Thoracic aorta (tissue), 2 donors: ENCODE data around the gene INPP5J. TPM values are rescaled to one million over a fixed set of nuclear protein-coding genes. Genes with fewer than 3 reads are reported as not detected.
A peak's percentile ranks its signal among the peaks of the same experiment; 100 is the strongest.

ENCODE experiments used
- ATAC-seq: fragments of 150-250 bp; one replicate; pipeline ENCODE4 v1.8.0; 2017; ENCODE audit warnings: low read depth; ENCODE audit not compliant: insufficient number of reproducible peaks, low FRiP score
- DNase-seq: peaks from one replicate; pipeline ENCODE4 v3.0.0-alpha.2; 2020; ENCODE audit warnings: low spot score
- H3K27ac ChIP-seq, 2 donors: fragments of 200-600 bp; sonication (generic); 1 replicate in 1 of 2; 2 replicates in 1 of 2; pipeline ENCODE4 v1.5.1; 2016; ENCODE audit warnings: mild to moderate bottlenecking in 2 of 2, moderate library complexity in 2 of 2
- H3K27me3 ChIP-seq: fragments of 200-600 bp; sonication (generic); replicated peaks from 2 replicates; pipeline ENCODE4 v1.6.0; 2016; ENCODE audit warnings: mild to moderate bottlenecking; ENCODE audit not compliant: insufficient read depth
- H3K36me3 ChIP-seq: fragments of 200-600 bp; sonication (generic); one replicate; pipeline ENCODE4 v1.5.1; 2016
- H3K4me1 ChIP-seq, 2 donors: fragments of 200-600 bp; sonication (generic); 1 replicate in 1 of 2; 2 replicates in 1 of 2; pipeline versions ENCODE4 v1.5.1 to v1.6.0; 2016; ENCODE audit warnings: low read depth in 2 of 2, mild to moderate bottlenecking in 1 of 2; ENCODE audit not compliant: control insufficient read depth in 1 of 2
- H3K4me3 ChIP-seq: fragments of 200-600 bp; sonication (generic); 2 replicates; pipeline ENCODE4 v1.5.1; 2016; ENCODE audit warnings: mild to moderate bottlenecking
- H3K9me3 ChIP-seq: fragments of 200-600 bp; sonication (generic); 2 replicates; pipeline ENCODE4 v1.5.1; 2016
- total RNA-seq, 2 donors: library from RNA; depleted of rRNA; stranded (reverse); fragments of >200 nt; gene quantifications; one replicate each; pipeline versions ENCODE4 v1.1.0 to v1.2.3, GENCODE V29; 2016
- TF ChIP-seq, protein P1 (sequence below): fragments of 200-600 bp; sonication (generic); IDR thresholded peaks from one replicate; pipeline ENCODE4 v1.5.1; 2019; ENCODE audit warnings: antibody characterized with exemption

The INPP5J gene
- total RNA-seq, 2 donors from 2014 or later = 2.3 to 4.1 TPM

- DNase-seq (no peak), ATAC-seq (no peak)
- Histone ChIP-seq H3K27me3 (no peaks in the 10 kb centered on the region), H3K27ac (peak overlapping the region; percentile 76 to 99), H3K4me3 (no peak overlapping the region), H3K4me1 (peaks cover 52 to 92% of the 10 kb centered on the region in 2 donors), H3K9me3 (no peaks in the 10 kb centered on the region), H3K36me3 (peaks cover 57% of the 10 kb centered on the region)
- TF ChIP-seq, protein P1, sequence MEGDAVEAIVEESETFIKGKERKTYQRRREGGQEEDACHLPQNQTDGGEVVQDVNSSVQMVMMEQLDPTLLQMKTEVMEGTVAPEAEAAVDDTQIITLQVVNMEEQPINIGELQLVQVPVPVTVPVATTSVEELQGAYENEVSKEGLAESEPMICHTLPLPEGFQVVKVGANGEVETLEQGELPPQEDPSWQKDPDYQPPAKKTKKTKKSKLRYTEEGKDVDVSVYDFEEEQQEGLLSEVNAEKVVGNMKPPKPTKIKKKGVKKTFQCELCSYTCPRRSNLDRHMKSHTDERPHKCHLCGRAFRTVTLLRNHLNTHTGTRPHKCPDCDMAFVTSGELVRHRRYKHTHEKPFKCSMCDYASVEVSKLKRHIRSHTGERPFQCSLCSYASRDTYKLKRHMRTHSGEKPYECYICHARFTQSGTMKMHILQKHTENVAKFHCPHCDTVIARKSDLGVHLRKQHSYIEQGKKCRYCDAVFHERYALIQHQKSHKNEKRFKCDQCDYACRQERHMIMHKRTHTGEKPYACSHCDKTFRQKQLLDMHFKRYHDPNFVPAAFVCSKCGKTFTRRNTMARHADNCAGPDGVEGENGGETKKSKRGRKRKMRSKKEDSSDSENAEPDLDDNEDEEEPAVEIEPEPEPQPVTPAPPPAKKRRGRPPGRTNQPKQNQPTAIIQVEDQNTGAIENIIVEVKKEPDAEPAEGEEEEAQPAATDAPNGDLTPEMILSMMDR = no peak
Measured at GRCh38 chr22:31099841-31100761, 22.7 kb upstream of the INPP5J start.

DNA sequence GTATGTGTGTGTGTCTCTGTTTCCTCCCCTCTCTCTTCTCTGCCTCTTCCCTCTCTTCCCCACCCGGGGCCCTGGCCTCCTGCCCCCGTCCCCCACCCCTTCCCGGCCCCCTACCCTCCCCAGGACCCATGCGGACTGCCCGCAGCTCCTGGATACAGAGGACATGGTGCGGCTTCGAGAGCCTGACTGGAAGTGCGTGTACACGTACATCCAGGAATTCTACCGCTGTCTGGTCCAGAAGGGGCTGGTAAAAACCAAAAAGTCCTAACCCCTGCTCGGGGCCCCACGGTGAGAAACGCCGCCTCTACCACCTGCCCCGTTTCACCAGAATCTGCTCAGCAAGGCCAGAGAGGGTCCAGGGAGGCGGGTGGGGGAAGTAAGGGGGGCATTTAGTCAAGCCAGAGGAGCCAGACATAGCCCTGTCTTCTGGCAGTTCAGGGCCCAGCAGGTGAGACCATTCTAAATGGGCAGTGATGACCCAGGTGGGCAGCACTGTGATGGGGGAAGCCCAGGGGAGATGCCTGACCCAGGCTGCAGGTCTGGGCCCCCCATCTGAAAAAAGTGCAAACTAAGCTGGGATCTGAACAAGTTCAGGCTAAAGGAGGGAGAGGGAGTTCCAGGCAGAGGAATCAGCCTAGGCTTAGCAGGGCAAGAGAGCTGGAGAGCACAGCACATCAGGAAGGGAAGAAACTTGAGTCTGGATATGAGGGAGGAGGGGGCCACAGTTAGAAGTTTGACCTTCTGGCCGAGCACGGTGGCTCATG lies 21.8 kb upstream of the INPP5J start:
- Histone ChIP-seq H3K27ac (peak overlapping the region; percentile 99), H3K4me1 (peaks cover 53 to 92% of the 10 kb centered on the region in 2 donors), H3K36me3 (peaks cover 48% of the 10 kb centered on the region), H3K4me3 (no peak overlapping the region), H3K27me3 (no peaks in the 10 kb centered on the region), H3K9me3 (no peaks in the 10 kb centered on the region)
- DNase-seq (no peak), ATAC-seq (no peak)
- TF ChIP-seq, protein P1 = no peak

DNA sequence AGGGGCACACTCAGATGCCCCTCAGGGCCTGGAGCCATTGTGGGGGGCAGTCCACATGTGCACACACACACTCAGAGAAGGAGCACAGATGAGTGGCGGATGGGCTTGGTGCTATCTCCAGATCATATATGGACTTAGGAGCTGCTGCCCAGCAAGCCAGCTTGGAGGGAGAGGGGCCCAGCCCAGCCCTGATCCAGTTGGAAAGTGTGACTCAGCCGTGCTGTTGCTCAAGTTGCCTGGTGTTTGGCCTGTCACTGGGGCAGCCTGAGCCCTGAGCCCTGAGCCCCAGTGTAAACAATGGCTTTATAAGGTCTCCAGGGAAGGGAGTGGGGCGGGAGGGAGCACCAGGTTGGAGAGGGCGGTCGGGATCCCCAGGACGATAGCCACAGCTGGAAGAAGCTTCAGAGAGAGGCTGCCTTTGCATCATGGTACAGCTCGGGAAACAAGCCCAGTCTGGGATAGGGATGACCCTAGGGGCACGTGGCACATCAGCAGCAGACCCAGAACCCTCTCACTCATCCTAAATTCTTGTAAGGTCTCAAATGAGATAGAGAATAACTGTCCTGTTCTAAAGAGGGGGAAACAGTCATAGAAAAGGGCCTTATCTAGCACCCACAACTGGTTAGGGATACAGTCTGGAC lies 20.2 kb upstream of the INPP5J start:
- peaks cover 34% of the 10 kb centered on the region for H3K36me3 ChIP-seq
- H3K27ac ChIP-seq = peak overlapping the region; percentile 99
- H3K4me3 ChIP-seq = no peak overlapping the region
- no peaks in the 10 kb centered on the region for H3K9me3 ChIP-seq
- TF ChIP-seq, protein P1 = no peak
- ATAC-seq (peak; percentile 52), DNase-seq (peak; percentile 78)
- H3K4me1 ChIP-seq = peaks cover 53 to 83% of the 10 kb centered on the region in 2 donors
- H3K27me3 ChIP-seq = no peaks in the 10 kb centered on the region

DNA sequence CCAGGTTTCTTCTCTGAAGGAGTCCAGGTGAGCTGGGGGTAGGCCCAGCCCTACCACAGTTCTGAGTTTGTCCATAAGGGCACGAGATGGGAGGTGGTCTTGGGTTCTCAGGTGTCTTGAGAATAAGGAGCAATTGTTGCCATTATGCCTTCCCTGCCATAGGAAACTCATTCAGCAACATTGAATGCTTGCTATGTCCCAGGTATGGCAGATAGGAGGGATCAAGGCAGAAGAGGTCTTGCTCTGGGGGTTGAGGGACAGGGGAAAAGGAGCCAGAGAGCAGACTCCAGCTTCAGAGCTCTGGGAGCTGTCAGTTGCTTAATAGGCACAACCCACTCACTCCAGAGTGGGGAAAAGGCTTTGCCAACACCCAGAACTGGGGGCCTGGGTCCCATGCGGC lies 19.7 kb upstream of the INPP5J start:
- Histone ChIP-seq H3K27me3 (no peaks in the 10 kb centered on the region), H3K4me1 (peaks cover 51 to 83% of the 10 kb centered on the region in 2 donors), H3K4me3 (no peak overlapping the region), H3K9me3 (no peaks in the 10 kb centered on the region), H3K36me3 (peaks cover 29% of the 10 kb centered on the region), H3K27ac (peak overlapping the region; percentile 99)
- TF ChIP-seq, protein P1 = no peak
- DNase-seq (no peak), ATAC-seq (no peak)
